LNCaP clone FGC (cell line): Measurements from ENCODE around the gene R3HDM2.
"Not testable (repeated sequence)": the region's sequence is repeated elsewhere in the genome, so short reads cannot be mapped to it uniquely, and the experiment has no call there.

ENCODE experiments used
- DNase-seq: peaks from one replicate; pipeline ENCODE4 v3.0.0-alpha.2; 2011; ENCODE audit warnings: low read depth
- H3K4me3 ChIP-seq: 2 replicates; pipeline ENCODE4 v1.5.1; 2011; ENCODE audit warnings: mild to moderate bottlenecking, low read depth, low read length, control low read depth
- CTCF ChIP-seq: IDR thresholded peaks from 2 replicates; pipeline ENCODE4 v1.5.1; 2012; ENCODE audit warnings: mild to moderate bottlenecking; ENCODE audit not compliant: control insufficient read depth, insufficient read depth; ENCODE audit errors: extremely low read depth

The R3HDM2 gene

GRCh38 chr12:57319678-57320469 is 111.0 kb downstream of the R3HDM2 start:
- no peak for DNase-seq

GRCh38 chr12:57315681-57316080 is 115.2 kb downstream of the R3HDM2 start:
- H3K4me3 ChIP-seq = no peak overlapping the region
- DNase-seq = no peak
- TF ChIP-seq CTCF = no peak

More at GRCh38 chr12:57319678-57320469, 111.0 kb downstream of the R3HDM2 start:
- H3K4me3 ChIP-seq = no peak overlapping the region
- TF ChIP-seq CTCF = no peak

- not testable (repeated sequence) for DNase-seq, H3K4me3 ChIP-seq
Observed at GRCh38 chr12:57312287-57312686, 118.6 kb downstream of the R3HDM2 start.

- DNase-seq = peak; percentile 77
- TF ChIP-seq CTCF = no peak
- H3K4me3 ChIP-seq = peak overlapping the region; percentile 44
Observed at GRCh38 chr12:57309420-57309819, 121.4 kb downstream of the R3HDM2 start.

- TF ChIP-seq CTCF = no peak
- H3K4me3 ChIP-seq = no peak overlapping the region
- DNase-seq = peak; percentile 46
Observed at GRCh38 chr12:57300961-57301584, 129.8 kb downstream of the R3HDM2 start.

GRCh38 chr12:57299514-57300016 is 131.3 kb downstream of the R3HDM2 start:
- DNase-seq = peak; percentile 72
- no peak overlapping the region for H3K4me3 ChIP-seq
- TF ChIP-seq CTCF = peak; percentile 17; the same call in 1 of the 2 replicates

GRCh38 chr12:57296291-57296690 is 134.6 kb downstream of the R3HDM2 start:
- TF ChIP-seq CTCF = no peak
- no peak for DNase-seq

GRCh38 chr12:57282073-57282472 is 148.8 kb downstream of the R3HDM2 start:
- not testable (repeated sequence) for H3K4me3 ChIP-seq, DNase-seq

More at GRCh38 chr12:57296291-57296690, 134.6 kb downstream of the R3HDM2 start:
- no peak overlapping the region for H3K4me3 ChIP-seq
